HG02852 (cell line): ENCODE data around the gene PPP2R3A.
A peak's percentile ranks its signal among the peaks of the same experiment; 100 is the strongest.
"Not testable (repeated sequence)": the region's sequence is repeated elsewhere in the genome, so short reads cannot be mapped to it uniquely, and the experiment has no call there.

Experiments
- ATAC-seq: cut with Tn5 transposase; IDR thresholded peaks from one replicate; pipeline ENCODE4 v1.9.1; 2021; ENCODE audit warnings: mild to moderate bottlenecking, moderate library complexity; ENCODE audit not compliant: unreplicated experiment

Gene PPP2R3A

GRCh38 chr3:135965506-135966270 lies at the start of gene PPP2R3A:
Gene PPP2R3A (plus strand): TSS chr3:135965728. CDS start chr3:136001499, 35,771 bp downstream.
- peak; percentile 71 for ATAC-seq

GRCh38 chr3:135916310-135916709 lies 49.2 kb upstream of the PPP2R3A start:
- ATAC-seq = no peak

GRCh38 chr3:135917076-135917475 lies 48.5 kb upstream of the PPP2R3A start:
- ATAC-seq = no peak

- ATAC-seq = no peak
Measured at GRCh38 chr3:135917927-135918597, 47.5 kb upstream of the PPP2R3A start.

GRCh38 chr3:135918600-135918999 lies 46.9 kb upstream of the PPP2R3A start:
- ATAC-seq = no peak

GRCh38 chr3:135920275-135920674 lies 45.3 kb upstream of the PPP2R3A start:
- no peak for ATAC-seq

- ATAC-seq = no peak
Measured at GRCh38 chr3:135922903-135923250, 42.7 kb upstream of the PPP2R3A start.

- ATAC-seq = no peak
Measured at GRCh38 chr3:135924506-135924905, 41.0 kb upstream of the PPP2R3A start.

GRCh38 chr3:135926664-135927063 lies 38.9 kb upstream of the PPP2R3A start:
- no peak for ATAC-seq

GRCh38 chr3:135927155-135927554 lies 38.4 kb upstream of the PPP2R3A start:
- ATAC-seq = no peak

- no peak for ATAC-seq
Measured at GRCh38 chr3:135929670-135930069, 35.9 kb upstream of the PPP2R3A start.

GRCh38 chr3:135930255-135930654 lies 35.3 kb upstream of the PPP2R3A start:
- no peak for ATAC-seq

GRCh38 chr3:135935171-135935570 lies 30.4 kb upstream of the PPP2R3A start:
- ATAC-seq = not testable (repeated sequence)

GRCh38 chr3:135937766-135938165 lies 27.8 kb upstream of the PPP2R3A start:
- not testable (repeated sequence) for ATAC-seq

GRCh38 chr3:135944831-135945230 lies 20.7 kb upstream of the PPP2R3A start:
- no peak for ATAC-seq

- no peak for ATAC-seq
Measured at GRCh38 chr3:135950941-135951340, 14.6 kb upstream of the PPP2R3A start.

- ATAC-seq = no peak
Measured at GRCh38 chr3:135964160-135964955, 1.2 kb upstream of the PPP2R3A start.

GRCh38 chr3:135965129-135965505 lies 411 bp upstream of the PPP2R3A start:
- no peak for ATAC-seq

- peak; percentile 11 for ATAC-seq
Measured at GRCh38 chr3:135966271-135966961, 888 bp downstream of the PPP2R3A start.

- ATAC-seq = no peak
Measured at GRCh38 chr3:135966962-135967274, 1.4 kb downstream of the PPP2R3A start.

GRCh38 chr3:135967867-135968266 lies 2.3 kb downstream of the PPP2R3A start:
- no peak for ATAC-seq
